ENCODE results near the gene SRRM4.

DNA sequence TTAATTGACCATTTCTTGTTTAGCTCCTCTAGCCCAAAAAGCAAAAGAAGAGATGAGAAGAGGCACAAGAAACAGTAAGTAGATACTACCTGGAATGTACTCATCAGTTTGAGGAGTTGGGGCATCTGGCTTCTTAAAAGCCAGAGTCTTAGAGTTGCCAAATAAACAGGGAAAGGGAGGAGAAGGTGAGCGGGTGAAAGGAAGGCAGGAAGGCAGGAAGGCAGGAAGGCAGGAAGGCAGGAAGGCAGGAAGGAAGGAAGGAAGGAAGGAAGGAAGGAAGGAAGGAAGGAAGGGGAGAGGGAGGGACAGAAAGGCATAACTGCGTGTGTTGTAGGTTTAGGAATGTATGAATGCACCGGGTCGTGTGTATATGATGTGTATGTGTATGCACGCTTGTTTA, 140.7 kb downstream of the SRRM4 start:
- TF ChIP-seq, protein P1, sequence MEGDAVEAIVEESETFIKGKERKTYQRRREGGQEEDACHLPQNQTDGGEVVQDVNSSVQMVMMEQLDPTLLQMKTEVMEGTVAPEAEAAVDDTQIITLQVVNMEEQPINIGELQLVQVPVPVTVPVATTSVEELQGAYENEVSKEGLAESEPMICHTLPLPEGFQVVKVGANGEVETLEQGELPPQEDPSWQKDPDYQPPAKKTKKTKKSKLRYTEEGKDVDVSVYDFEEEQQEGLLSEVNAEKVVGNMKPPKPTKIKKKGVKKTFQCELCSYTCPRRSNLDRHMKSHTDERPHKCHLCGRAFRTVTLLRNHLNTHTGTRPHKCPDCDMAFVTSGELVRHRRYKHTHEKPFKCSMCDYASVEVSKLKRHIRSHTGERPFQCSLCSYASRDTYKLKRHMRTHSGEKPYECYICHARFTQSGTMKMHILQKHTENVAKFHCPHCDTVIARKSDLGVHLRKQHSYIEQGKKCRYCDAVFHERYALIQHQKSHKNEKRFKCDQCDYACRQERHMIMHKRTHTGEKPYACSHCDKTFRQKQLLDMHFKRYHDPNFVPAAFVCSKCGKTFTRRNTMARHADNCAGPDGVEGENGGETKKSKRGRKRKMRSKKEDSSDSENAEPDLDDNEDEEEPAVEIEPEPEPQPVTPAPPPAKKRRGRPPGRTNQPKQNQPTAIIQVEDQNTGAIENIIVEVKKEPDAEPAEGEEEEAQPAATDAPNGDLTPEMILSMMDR (IDR thresholded peaks at IDR 0.05): no peak
- TF ChIP-seq ZFX (IDR thresholded peaks at IDR 0.05; ENCODE audit: borderline replicate concordance): no peak
